T-cell (primary cell): Measurements from ENCODE around the gene APBB2. TPM values are rescaled to one million over a fixed set of nuclear protein-coding genes. Genes with fewer than 3 reads are reported as not detected.

Experiments
- ATAC-seq, 4 experiments: fragments of 200-7000 bp in 3 of 4; fragments of 150-1000 bp in 1 of 4; cut with Tn5 transposase; replicated peaks in 1 of 4; 1 replicate in 3 of 4; 2 replicates in 1 of 4; pipeline ENCODE4 v1.10.0; 2021; ENCODE audit warnings: moderate library complexity in 3 of 4, mild to moderate bottlenecking in 2 of 4, moderate number of reproducible peaks in 1 of 4
- CTCF ChIA-PET, 2 donors: fragments of 300-600 bp; sonication (Branson Sonifier 250); formaldehyde crosslinking; loops; one replicate each; lab custom pipeline; 2022; ENCODE audit warnings: antibody characterized with exemption in 2 of 2; lab: Charles Lee
- POLR2A ChIA-PET, 2 donors: fragments of 300-600 bp; sonication (Branson Sonifier 250); formaldehyde crosslinking; loops; one replicate each; lab custom pipeline; 2022; ENCODE audit warnings: antibody characterized with exemption in 2 of 2; lab: Charles Lee
- DNase-seq, 35 experiments: peaks; one replicate each; pipeline versions ENCODE4 v3.0.0 to v3.0.0-alpha.2; 2013 to 2023
- H3K27ac ChIP-seq: one replicate; pipeline ENCODE4 v1.5.1; 2013; ENCODE audit warnings: low read length
- H3K27me3 ChIP-seq, 2 experiments: replicated peaks in 1 of 2; 1 replicate in 1 of 2; 2 replicates in 1 of 2; pipeline versions ENCODE4 v1.6.1 to v1.7.0; 2013; ENCODE audit warnings: low read length in 1 of 2, mixed read lengths in 1 of 2; ENCODE audit not compliant: control insufficient read depth in 2 of 2, insufficient read depth in 2 of 2; ENCODE audit errors: extremely low read depth in 1 of 2
- H3K36me3 ChIP-seq, 2 donors: 1 replicate in 1 of 2; 2 replicates in 1 of 2; pipeline versions ENCODE4 v1.6.1 to v1.7.0; 2013; ENCODE audit warnings: low read length in 1 of 2; ENCODE audit not compliant: control insufficient read depth in 2 of 2, insufficient read depth in 1 of 2; ENCODE audit errors: extremely low read depth in 1 of 2
- H3K4me1 ChIP-seq, 2 experiments: 1 replicate in 1 of 2; 2 replicates in 1 of 2; pipeline versions ENCODE4 v1.6.1 to v1.7.0; 2013; ENCODE audit warnings: low read length in 2 of 2, mixed read lengths in 1 of 2; ENCODE audit not compliant: insufficient read depth in 2 of 2, control insufficient read depth in 1 of 2; ENCODE audit errors: extremely low read depth in 1 of 2
- H3K4me3 ChIP-seq, 2 donors: 1 replicate in 1 of 2; 2 replicates in 1 of 2; pipeline versions ENCODE4 v1.5.1 to v1.7.0; 2013; ENCODE audit warnings: mild to moderate bottlenecking in 2 of 2, low read length in 1 of 2, moderate library complexity in 1 of 2; ENCODE audit not compliant: control insufficient read depth in 1 of 2; ENCODE audit errors: extremely low read depth in 1 of 2
- H3K9me3 ChIP-seq: 2 replicates; pipeline ENCODE4 v1.7.0; 2013
- H3K27ac Mint-ChIP-seq, 2 donors: one replicate each; pipeline ENCODE4 v1.8.0; 2020 to 2021; ENCODE audit warnings: mild to moderate bottlenecking in 2 of 2, mixed read lengths in 2 of 2
- H3K27me3 Mint-ChIP-seq, 2 donors: one replicate each; pipeline ENCODE4 v1.8.0; 2021 to 2022; ENCODE audit warnings: mixed read lengths in 2 of 2
- H3K36me3 Mint-ChIP-seq: one replicate; pipeline ENCODE4 v1.8.0; 2021; ENCODE audit warnings: mixed read lengths
- H3K4me1 Mint-ChIP-seq, 3 donors: one replicate each; pipeline ENCODE4 v1.8.0; 2020 to 2022; ENCODE audit warnings: mixed read lengths in 3 of 3, mild to moderate bottlenecking in 1 of 3
- H3K4me3 Mint-ChIP-seq, 3 donors: one replicate each; pipeline ENCODE4 v1.8.0; 2020 to 2022; ENCODE audit warnings: mild to moderate bottlenecking in 3 of 3, mixed read lengths in 3 of 3, moderate library complexity in 3 of 3
- H3K9me3 Mint-ChIP-seq, 3 donors: one replicate each; pipeline ENCODE4 v1.8.0; 2020 to 2022; ENCODE audit warnings: mixed read lengths in 3 of 3
- WGBS: methylation state at CpG from one replicate; pipeline ENCODE4 v1.1.5; 2013; ENCODE audit warnings: missing lambda C conversion rate; ENCODE audit not compliant: insufficient coverage; 5-methylcytosine and 5-hydroxymethylcytosine counted together
- total RNA-seq, 35 experiments: library from RNA in 6 of 35; stranded (reverse) in 6 of 35; fragments of 120-200 nt in 1 of 35; gene quantifications; one replicate each; pipeline versions ENCODE4 v1.2.1 to v1.2.4 and lab custom pipeline; 2013 to 2026

APBB2 gene
- total RNA-seq, 5 donors from 2014 or later (not counting 1 experiment from before 2014, with no cell fraction given) = 0.23 to 1.6 (median 0.70) TPM

DNA sequence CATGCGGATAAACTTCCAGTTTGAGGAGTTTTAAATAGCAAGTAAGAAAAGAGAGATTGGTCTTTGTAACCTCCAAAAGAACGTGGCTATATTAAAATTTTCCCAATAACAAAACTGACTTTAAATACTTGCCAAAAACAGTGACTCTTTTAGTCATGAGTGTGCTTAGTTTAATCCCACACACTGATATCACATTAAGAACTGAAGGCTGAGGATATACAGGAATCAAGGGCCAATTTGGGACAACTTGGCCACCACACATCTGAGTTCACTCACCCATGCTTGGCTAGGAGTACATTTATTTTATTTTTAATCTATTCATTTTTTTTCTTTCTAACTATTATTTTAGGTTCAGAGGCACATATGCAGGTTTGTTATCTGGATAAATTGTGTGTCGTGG is 110.2 kb downstream of the APBB2 start:
- no peak overlapping the region for H3K4me3 Mint-ChIP-seq
- Histone ChIP-seq H3K4me1 (no peaks in the 10 kb centered on the region), H3K27me3 (no peaks in the 10 kb centered on the region), H3K9me3 (no peaks in the 10 kb centered on the region), H3K4me3 (no peak overlapping the region), H3K36me3 (no peaks in the 10 kb centered on the region), H3K27ac (no peak overlapping the region)
- ATAC-seq (no peak), DNase-seq (no peak)
- H3K9me3 Mint-ChIP-seq = no peaks in the 10 kb centered on the region
- CTCF ChIA-PET = no interaction called here
- no CpG with 5 or more reads among the region's 3 CpGs for WGBS
- H3K36me3 Mint-ChIP-seq = no peaks in the 10 kb centered on the region
- H3K27me3 Mint-ChIP-seq = peaks cover 0 to 3% of the 10 kb centered on the region in 2 donors
- H3K27ac Mint-ChIP-seq = no peak overlapping the region
- H3K4me1 Mint-ChIP-seq = no peaks in the 10 kb centered on the region
- POLR2A ChIA-PET = no interaction called here

DNA sequence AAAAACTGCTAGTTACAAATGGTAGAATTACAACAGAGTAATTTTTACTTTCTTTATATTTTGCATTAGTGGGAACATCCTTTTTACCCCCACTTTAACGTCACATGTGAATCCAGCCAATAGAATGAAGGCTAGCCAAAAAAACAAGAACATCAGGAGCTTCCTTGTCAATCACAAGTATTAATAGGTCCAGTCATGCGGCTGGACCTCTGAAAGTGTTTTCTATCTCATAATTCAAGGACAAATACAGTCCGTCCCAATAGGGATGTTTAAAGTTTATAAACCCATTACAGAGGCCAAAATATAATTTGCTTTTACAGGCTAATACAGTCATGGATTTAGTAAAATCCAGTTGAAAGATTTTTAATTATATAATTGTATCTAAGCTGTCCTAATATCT is 110.7 kb downstream of the APBB2 start:
- Mint-ChIP-seq H3K27ac (no peak overlapping the region), H3K4me1 (no peaks in the 10 kb centered on the region), H3K4me3 (no peak overlapping the region), H3K9me3 (no peaks in the 10 kb centered on the region), H3K36me3 (no peaks in the 10 kb centered on the region), H3K27me3 (peaks cover 0 to under 1% of the 10 kb centered on the region in 2 donors)
- Histone ChIP-seq H3K9me3 (no peaks in the 10 kb centered on the region), H3K36me3 (no peaks in the 10 kb centered on the region), H3K27me3 (no peaks in the 10 kb centered on the region), H3K27ac (no peak overlapping the region), H3K4me1 (no peaks in the 10 kb centered on the region), H3K4me3 (no peak overlapping the region)
- DNase-seq = no peak
- CTCF ChIA-PET = no interaction called here
- POLR2A ChIA-PET = no interaction called here
- WGBS = no CpG with 5 or more reads among the region's 3 CpGs
- ATAC-seq = no peak

DNA sequence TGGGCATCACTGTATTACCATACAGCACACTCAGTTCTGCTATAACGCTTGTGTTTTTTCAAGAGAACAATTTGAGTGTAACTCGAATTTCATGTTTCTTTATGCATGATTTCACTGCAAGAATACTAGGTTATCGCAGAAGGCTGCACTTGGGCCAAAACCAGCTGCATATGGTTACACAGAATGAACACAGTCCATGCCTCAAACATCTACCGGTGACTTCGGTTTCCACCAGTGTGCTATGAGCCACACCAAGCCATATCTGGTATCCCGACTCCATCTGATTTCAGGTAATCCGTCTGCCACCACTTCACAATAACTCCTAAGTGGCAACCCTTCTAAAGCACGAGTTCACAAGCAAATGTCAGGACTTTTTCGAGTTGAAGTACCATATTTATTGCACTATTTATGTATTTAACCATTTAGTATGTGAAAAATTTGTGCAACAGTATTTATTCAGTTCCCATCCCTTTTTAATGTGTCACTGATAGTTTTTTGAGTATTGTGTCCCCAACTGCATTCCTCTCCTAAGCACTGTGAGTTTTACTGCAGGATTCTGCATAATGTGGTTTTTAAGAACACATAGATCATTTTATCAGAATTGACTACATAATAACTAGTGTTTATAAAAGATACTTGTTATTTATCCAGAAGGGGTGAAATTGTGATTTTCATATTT is 111.8 kb downstream of the APBB2 start:
- H3K4me3 ChIP-seq = no peak overlapping the region
- ATAC-seq (no peak), DNase-seq (no peak)
- ChIA-PET CTCF (no interaction called here), POLR2A (no interaction called here)
- Mint-ChIP-seq H3K27ac (no peak overlapping the region), H3K9me3 (no peaks in the 10 kb centered on the region), H3K4me1 (no peaks in the 10 kb centered on the region), H3K36me3 (no peaks in the 10 kb centered on the region), H3K27me3 (peaks cover 0 to 3% of the 10 kb centered on the region in 2 donors), H3K4me3 (no peak overlapping the region)
- no peaks in the 10 kb centered on the region for H3K9me3 ChIP-seq
- no peaks in the 10 kb centered on the region for H3K4me1 ChIP-seq
- WGBS = 81% methylated on average over 6 of the region's 9 CpGs
- H3K36me3 ChIP-seq = no peaks in the 10 kb centered on the region
- no peak overlapping the region for H3K27ac ChIP-seq
- no peaks in the 10 kb centered on the region for H3K27me3 ChIP-seq

DNA sequence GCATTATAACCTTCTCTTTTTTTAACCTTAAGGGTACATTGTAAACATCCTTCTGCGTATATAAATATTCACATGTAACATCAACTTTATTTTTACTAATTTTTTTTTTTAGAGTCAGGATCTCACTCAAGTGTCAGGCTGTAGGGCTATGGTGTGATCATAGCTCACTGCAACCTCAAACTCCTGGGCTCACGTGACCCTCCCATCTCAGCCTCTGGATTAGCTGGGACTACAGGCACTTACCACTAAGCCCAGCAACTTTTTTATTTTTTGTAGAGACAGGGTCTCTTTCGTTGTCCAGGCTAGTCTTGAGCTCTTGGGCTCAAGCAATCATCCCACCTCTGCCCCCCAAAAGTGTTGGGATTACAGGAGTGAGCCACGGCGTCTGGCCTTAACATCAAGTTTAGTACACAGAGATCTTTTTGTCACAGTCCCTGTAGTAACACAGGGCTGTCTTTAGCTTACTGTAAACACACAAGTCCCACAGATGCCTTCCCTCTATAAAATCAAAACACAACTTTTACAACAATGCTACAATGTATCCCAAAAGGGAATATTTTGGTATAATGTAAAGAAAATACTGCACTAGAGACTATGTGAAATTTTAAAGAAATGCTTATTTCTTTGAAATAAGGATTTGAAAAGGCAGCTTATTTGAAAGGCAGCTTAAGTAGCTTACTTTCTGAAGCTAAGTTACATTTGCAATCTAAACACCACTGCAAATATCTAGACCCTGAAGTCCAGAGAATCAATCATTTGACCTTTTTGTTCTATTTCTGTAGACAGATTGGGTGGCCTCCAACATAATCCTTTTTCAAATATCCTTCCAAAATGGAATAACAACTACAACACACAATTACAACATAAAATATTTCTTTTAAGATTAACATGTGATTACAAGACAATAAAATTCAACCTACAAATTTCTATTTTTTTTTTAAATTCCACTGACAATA is 116.0 kb downstream of the APBB2 start:
- no peaks in the 10 kb centered on the region for H3K36me3 Mint-ChIP-seq
- H3K27ac ChIP-seq = no peak overlapping the region
- no peak overlapping the region for H3K27ac Mint-ChIP-seq
- H3K36me3 ChIP-seq = no peaks in the 10 kb centered on the region
- no peak overlapping the region for H3K4me3 ChIP-seq
- no peaks in the 10 kb centered on the region for H3K27me3 ChIP-seq
- peaks cover 0 to 3% of the 10 kb centered on the region in 2 donors for H3K27me3 Mint-ChIP-seq
- ChIA-PET CTCF (no interaction called here), POLR2A (no interaction called here)
- no peak for DNase-seq
- no peaks in the 10 kb centered on the region for H3K9me3 ChIP-seq
- WGBS = no CpG with 5 or more reads among the region's 5 CpGs
- no peaks in the 10 kb centered on the region for H3K9me3 Mint-ChIP-seq
- no peak overlapping the region for H3K4me3 Mint-ChIP-seq
- H3K4me1 Mint-ChIP-seq = no peaks in the 10 kb centered on the region
- no peak for ATAC-seq
- no peaks in the 10 kb centered on the region for H3K4me1 ChIP-seq

DNA sequence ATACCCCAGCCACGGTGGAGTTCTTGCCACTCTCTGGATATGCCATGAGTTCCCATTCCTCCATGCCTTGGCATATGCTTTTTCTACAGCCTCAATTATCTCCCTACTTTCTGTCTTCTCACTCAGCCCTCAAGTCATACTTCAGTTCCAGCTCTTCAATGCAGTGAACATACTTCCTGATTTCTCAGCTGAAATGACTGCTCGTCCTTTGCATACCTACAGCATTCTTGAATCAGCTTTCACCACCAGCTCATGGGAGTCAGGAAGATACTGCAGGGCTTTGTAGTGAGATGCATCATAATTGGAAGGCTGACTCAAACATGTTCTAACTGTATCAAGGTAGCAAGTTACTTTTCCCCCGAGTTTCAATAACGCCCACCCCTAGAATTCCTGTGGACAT is 118.4 kb downstream of the APBB2 start:
- H3K9me3 Mint-ChIP-seq = no peaks in the 10 kb centered on the region
- H3K27ac Mint-ChIP-seq = no peak overlapping the region
- no peak for DNase-seq
- H3K27me3 ChIP-seq = no peaks in the 10 kb centered on the region
- H3K9me3 ChIP-seq = no peaks in the 10 kb centered on the region
- ChIA-PET CTCF (no interaction called here), POLR2A (no interaction called here)
- H3K36me3 Mint-ChIP-seq = no peaks in the 10 kb centered on the region
- ATAC-seq = no peak
- H3K4me3 ChIP-seq = no peak overlapping the region
- WGBS = 89% methylated on average over 1 of the region's 4 CpGs
- H3K4me3 Mint-ChIP-seq = no peak overlapping the region
- H3K36me3 ChIP-seq = no peaks in the 10 kb centered on the region
- H3K4me1 ChIP-seq = no peaks in the 10 kb centered on the region
- peaks cover 0 to 3% of the 10 kb centered on the region in 2 donors for H3K27me3 Mint-ChIP-seq
- H3K27ac ChIP-seq = no peak overlapping the region
- no peaks in the 10 kb centered on the region for H3K4me1 Mint-ChIP-seq

DNA sequence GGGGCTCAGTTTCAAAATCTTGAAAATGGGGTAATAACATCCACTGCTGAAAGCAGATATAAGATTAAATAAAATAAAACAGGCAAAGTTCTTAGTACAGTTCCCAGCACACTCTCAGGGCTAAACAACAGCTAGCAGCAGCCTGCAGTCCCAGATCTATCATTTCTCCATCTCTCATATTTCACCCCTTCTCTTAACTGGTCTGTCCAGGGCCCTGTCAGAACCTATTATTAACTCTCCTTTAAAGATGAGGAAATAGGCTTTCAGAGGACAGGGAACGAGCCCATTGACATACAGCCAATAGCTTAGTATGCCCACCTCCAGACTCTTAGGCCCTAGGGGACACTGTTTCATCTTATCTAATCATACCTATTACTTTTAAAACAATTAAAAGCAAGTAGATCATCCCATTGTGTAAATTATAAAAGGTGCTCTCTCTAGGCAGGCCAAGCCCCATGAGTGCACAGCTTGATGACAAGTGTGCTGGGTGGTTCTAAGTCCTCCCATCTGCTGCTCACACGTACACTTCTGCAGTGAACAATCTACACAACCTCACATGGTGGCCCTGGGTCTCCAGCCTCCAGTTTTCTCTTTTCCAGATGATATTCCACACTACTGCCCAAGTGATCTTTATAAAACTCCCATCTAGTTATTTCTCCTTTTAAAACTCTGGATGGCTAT is 119.0 kb downstream of the APBB2 start:
- H3K27ac ChIP-seq = no peak overlapping the region
- no peaks in the 10 kb centered on the region for H3K9me3 ChIP-seq
- H3K27me3 Mint-ChIP-seq = peaks cover 0 to 3% of the 10 kb centered on the region in 2 donors
- no peak for DNase-seq
- no peaks in the 10 kb centered on the region for H3K9me3 Mint-ChIP-seq
- no peak overlapping the region for H3K4me3 ChIP-seq
- H3K27ac Mint-ChIP-seq = no peak overlapping the region
- H3K36me3 Mint-ChIP-seq = no peaks in the 10 kb centered on the region
- H3K36me3 ChIP-seq = no peaks in the 10 kb centered on the region
- no peak overlapping the region for H3K4me3 Mint-ChIP-seq
- WGBS = 67% methylated on average over 1 of the region's 2 CpGs
- CTCF ChIA-PET = no interaction called here
- POLR2A ChIA-PET = no interaction called here
- H3K4me1 Mint-ChIP-seq = no peaks in the 10 kb centered on the region
- H3K27me3 ChIP-seq = no peaks in the 10 kb centered on the region
- no peak for ATAC-seq
- H3K4me1 ChIP-seq = no peaks in the 10 kb centered on the region
